A204.1 (cell line): ENCODE measurements around the gene OR4A16.

ENCODE experiments used
- FAIRE-seq: peaks from 2 replicates; lab custom pipeline; 2012; peaks lifted over from hg19 to GRCh38; lab: Jason Lieb, UNC

Gene OR4A16, protein sequence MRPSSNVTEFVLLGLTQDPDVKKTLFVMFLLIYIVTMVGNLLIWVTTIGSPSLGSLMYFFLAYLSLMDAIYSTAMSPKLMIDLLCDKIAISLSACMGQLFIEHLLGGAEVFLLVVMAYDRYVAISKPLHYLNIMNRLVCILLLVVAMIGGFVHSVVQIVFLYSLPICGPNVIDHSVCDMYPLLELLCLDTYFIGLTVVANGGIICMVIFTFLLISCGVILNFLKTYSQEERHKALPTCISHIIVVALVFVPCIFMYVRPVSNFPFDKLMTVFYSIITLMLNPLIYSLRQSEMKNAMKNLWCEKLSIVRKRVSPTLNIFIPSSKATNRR

DNA sequence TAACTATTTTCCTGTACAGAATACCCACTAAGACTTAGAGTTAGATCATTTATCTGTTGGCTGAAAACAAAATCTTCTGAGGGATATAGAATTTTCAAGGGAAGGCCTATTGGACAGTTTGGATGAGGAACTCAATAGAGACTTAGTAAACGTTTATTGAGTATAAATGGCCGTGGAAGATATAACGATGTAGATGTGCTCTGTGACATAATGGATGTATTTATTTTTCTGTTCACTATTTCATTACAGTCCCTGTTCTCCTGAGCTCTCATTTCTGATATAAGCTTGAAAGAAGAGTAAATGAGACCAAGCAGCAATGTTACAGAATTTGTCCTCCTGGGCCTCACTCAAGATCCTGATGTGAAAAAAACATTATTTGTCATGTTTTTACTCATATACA, at the start of gene OR4A16:
TSS of gene OR4A16 (plus strand) at position 301 of the 400 bp plus-strand sequence. CDS start at position 301, 0 bp downstream.
- FAIRE-seq: no peak

DNA sequence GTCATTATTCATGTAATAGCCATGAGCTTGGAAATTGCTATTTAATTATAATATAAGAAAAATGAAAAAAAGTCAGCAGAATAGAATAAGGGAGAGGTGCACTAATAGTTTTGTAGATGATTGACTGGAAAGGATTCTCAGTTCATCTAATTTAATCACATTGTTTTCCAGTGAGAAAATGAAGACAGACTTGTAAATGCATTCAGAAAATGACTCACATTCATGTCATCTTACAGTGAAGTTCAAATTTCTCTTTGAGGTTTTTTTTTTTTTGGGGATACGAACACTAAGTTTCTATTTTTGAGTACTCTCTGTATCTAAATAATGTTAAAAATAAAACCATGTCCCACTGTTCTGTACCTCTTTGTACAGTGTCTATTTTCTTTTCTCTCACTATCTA, 18.5 kb upstream of the OR4A16 start:
- FAIRE-seq: no peak

DNA sequence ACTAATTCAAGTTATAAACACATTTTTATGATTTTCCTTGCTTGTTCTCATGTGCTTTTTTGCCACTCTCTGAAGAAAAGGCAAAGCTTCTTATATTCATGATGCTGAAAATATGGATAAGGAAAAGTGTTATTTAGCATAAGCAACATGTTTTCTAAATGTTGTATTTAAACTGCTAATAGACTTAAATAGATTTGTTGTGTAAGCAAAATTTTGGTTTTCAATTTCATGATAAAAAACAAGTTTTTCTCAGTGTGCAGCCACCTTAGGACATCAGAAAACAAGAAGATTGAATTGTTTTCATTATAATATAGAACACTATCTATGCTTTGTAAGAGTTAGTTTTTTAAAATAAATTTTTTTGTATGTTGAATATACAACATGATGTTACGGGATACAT, 2.3 kb downstream of the OR4A16 start:
- no peak for FAIRE-seq

DNA sequence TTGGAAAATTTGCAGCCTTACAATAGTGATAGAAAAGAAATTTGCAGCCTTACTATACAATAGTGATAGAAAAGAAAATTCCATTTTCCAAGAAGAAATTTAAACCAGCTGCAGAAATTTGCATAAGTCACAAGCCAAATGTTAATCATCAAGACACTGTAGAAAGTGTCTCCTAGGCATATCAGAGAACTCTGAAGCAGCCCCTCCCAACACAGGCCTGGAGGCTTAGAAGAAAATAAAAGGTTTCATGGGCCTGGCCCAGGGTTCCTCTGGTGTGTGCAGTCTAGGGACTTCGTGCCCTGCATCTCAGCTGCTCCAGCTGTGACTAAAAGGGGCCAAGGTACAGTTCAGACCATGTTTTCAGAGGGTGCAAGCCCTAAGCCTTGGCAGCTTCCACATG, 6.0 kb downstream of the OR4A16 start:
- FAIRE-seq: no peak

DNA sequence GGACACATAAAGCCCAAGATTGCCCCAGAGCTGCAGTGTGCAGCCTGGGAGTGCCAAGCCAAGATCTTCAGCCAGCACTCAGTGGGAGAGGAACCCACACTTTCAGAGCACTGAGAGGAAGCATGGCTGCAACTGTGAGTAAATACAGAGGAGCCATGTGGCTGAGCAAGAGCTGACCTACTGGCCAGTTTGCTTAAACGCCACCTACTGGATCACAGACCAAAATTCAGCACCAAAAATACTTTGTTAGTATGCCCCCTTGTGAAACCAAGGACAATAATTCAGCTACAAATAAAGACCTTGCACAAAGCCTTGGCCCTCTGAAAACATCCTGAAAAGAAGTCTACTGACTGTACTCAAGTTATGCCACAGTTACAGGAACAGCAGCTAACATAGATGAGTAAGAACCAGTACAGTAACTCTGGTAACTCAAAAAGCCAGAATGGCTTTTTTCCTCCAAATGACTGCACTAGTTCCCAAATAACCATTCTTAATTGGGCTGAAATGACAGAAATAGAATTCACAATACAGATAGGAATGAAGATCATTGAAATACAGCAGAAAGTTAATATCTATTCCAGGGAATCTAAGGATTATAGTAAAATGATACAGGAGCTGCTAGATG, 14.7 kb downstream of the OR4A16 start:
- FAIRE-seq: no peak

DNA sequence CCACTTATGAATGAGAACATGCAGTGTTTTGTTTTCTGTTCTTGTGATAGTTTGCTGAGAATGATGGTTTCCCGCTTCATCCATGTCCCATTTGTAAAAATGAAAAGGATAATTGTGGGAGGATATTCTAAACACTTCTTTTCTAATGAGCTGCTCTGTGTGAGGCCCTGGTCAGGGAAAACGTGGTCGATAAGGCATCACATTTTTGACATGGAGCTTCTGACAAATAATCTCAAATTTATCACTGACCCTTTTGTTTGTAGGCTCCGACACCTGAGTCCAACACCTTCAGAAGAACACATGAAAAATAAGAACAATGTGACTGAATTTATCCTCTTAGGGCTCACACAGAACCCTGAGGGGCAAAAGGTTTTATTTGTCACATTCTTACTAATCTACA, 24.7 kb downstream of the OR4A16 start, which contains the start of gene OR4A15:
TSS of gene OR4A15 (plus strand) at position 301 of the 400 bp plus-strand sequence. CDS start at position 301, 0 bp downstream.
- no peak for FAIRE-seq
